ENCODE data around the gene PFN3. TPM values are rescaled to one million over a fixed set of nuclear protein-coding genes. Genes with fewer than 3 reads are reported as not detected.

The PFN3 gene
- polyA plus RNA-seq, 3 donors = not detected

- no peak overlapping the region for H3K27ac ChIP-seq (ENCODE audit: low read depth, low read length)
Observed at GRCh38 chr5:177357146-177357458, 43.4 kb downstream of the PFN3 start.

GRCh38 chr5:177356746-177357145, 43.7 kb downstream of the PFN3 start:
- WGBS, 3 donors = 60 to 72% (median 69%) methylated on average over 3 of the region's 3 CpGs
- no peak overlapping the region for H3K27ac ChIP-seq (ENCODE audit: low read depth, low read length)

More at GRCh38 chr5:177357146-177357458, 43.4 kb downstream of the PFN3 start:
- 70 to 81% (median 74%) methylated on average over 5 of the region's 5 CpGs for WGBS, 3 donors

- WGBS, 3 donors = 4 to 27% (median 20%) methylated on average over 1 of the region's 1 CpG
- H3K27ac ChIP-seq (ENCODE audit: low read depth, low read length) = no peak overlapping the region
Observed at GRCh38 chr5:177355868-177356168, 44.6 kb downstream of the PFN3 start.

- WGBS, 3 donors = 86 to 91% (median 87%) methylated on average over 1 of the region's 1 CpG
- H3K27ac ChIP-seq (ENCODE audit: low read depth, low read length) = no peak overlapping the region
Observed at GRCh38 chr5:177355162-177355867, 45.1 kb downstream of the PFN3 start.

GRCh38 chr5:177354711-177355110, 45.8 kb downstream of the PFN3 start:
- 69 to 75% (median 70%) methylated on average over 3 of the region's 3 CpGs for WGBS, 3 donors
- no peak overlapping the region for H3K27ac ChIP-seq (ENCODE audit: low read depth, low read length)

GRCh38 chr5:177354256-177354655, 46.2 kb downstream of the PFN3 start:
- no peak overlapping the region for H3K27ac ChIP-seq (ENCODE audit: low read depth, low read length)
- WGBS, 3 donors = 88 to 93% (median 89%) methylated on average over 3 of the region's 3 CpGs

GRCh38 chr5:177353093-177353492, 47.4 kb downstream of the PFN3 start:
- no peak overlapping the region for H3K27ac ChIP-seq (ENCODE audit: low read depth, low read length)
- WGBS, 3 donors = 56 to 78% (median 68%) methylated on average over 3 to 5 of the region's 5 CpGs

DNA sequence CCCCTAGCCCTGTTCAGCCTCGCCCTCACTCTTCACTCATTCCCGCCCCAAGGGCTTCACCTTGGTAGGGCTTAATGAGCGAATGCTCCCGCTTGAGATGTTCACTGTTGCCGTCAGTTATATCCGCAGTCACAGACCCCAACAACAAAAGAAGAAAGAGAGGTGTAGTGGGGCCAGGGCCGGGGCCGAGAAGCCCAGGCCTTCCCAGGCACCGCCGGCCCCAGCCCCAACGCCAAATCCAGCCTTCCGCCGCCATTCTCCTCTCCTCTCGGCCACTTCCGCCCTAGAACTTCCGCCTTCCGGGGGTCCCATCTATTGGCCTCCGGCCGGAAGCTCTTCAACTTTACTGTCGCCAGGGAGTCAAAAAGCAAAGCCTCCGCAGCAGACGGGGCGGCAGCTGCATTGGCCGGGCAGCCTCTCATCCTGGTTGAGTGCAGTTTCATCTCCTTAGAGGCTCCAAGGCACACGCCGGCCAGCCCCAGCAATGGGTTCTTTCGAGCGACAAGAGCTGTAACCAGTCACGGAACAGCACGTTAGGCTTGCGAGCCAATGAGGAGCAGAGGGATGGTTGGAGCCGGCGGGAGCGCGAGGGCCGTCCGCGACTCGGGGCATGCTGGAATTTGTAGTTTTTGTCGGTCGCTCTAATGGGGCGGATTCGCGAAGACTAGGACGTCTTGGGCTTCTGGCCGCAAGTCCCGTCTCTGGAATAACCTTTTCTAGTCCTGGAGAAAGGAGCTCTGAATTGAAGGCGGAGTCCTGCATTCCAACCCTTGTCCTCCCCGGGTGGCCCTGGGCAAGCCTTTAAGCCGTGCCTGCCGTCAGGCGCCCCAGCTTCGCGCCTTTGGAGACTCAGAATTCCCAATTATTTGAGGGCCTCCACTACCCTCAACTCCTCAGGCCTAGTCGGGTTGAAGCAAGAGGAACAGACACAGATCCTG, 48.8 kb downstream of the PFN3 start, which contains the start of gene LMAN2:
LMAN2 (minus strand) TSS at position 277 of the 938 bp plus-strand sequence; CDS start at position 256, 21 bp downstream.
- WGBS, 3 donors = 6 to 8% (median 7%) methylated on average over 55 of the region's 55 CpGs

DNA sequence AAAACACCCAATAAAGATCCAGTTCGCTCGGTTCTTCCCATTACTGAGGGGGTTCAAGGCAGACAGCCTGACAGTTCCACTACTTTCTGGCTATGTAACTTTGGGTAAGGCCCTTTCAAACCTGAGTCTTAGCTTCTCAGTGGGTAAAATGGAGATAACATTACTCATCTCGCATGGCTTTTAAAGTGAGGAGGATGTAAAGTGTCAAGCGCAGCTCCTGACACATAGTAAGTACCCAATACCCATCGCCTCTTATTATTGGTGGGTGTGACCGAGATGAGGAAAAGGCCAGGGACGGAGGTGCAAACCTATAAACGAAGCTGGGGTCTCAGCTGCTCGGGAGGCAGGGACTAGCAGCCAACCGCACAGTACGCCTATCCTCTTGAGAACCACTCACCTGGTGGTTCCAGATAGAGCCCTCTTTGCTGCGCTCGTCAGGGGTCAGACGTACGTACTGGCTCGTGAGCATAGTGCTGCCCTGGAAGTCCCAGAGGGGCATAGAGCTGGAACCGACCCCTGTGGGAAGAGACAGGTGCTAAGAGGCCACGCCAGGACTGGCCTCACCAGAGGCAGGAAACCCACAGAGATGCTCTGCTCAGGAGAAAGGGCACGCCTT, 49.6 kb downstream of the PFN3 start:
- H3K27ac ChIP-seq (ENCODE audit: low read depth, low read length) = peak overlapping the region; percentile 96
- 6 to 14% (median 12%) methylated on average over 19 of the region's 19 CpGs for WGBS, 3 donors

More for the DNA sequence above, 48.8 kb downstream of the PFN3 start, which contains the start of gene LMAN2:
- H3K27ac ChIP-seq (ENCODE audit: low read depth, low read length) = peak within 1 kb of the TSS; percentile 96

Other genes starting within 250 kb of the PFN3 start
- 10 to 100 TPM; 33.7 to 70.7 (median 59.7) TPM for gene RAB24, start 96.9 kb downstream of the PFN3 start, polyA plus RNA-seq
- 100 to 1,000 TPM in 2 of 3 donors, 10 to 100 TPM in 1; 94.6 to 215 (median 185) TPM for gene PRELID1, start 96.9 kb downstream of the PFN3 start, polyA plus RNA-seq
- gene MXD3, start 88.8 kb downstream of the PFN3 start, polyA plus RNA-seq = 10 to 100 TPM in 2 of 3 donors, 1 to 10 TPM in 1; 5.4 to 11.1 (median 10.1) TPM
- gene LMAN2, start 49.0 kb downstream of the PFN3 start, polyA plus RNA-seq = 100 to 1,000 TPM; 100 to 227 (median 155) TPM
- gene RGS14, start 42.7 kb downstream of the PFN3 start, polyA plus RNA-seq = 10 to 100 TPM; 10.1 to 17.9 (median 15.9) TPM
- gene SLC34A1, start 16.2 kb downstream of the PFN3 start, polyA plus RNA-seq = not detected
- gene F12, start 8.9 kb upstream of the PFN3 start, polyA plus RNA-seq = 1 to 10 TPM in 1 of 3 donors, under 1 TPM in 1, not detected in 1; 0.42 to 2.0 TPM
- 10 to 100 TPM; 10.8 to 21.5 (median 16.2) TPM for gene GRK6, start 26.0 kb upstream of the PFN3 start, polyA plus RNA-seq
- gene PRR7, start 46.2 kb upstream of the PFN3 start, polyA plus RNA-seq = 1 to 10 TPM in 2 of 3 donors, under 1 TPM in 1; 0.34 to 2.7 (median 1.9) TPM
- 10 to 100 TPM; 10.1 to 85.7 (median 45.1) TPM for gene DBN1, start 73.0 kb upstream of the PFN3 start, polyA plus RNA-seq
- gene PDLIM7, start 96.9 kb upstream of the PFN3 start, polyA plus RNA-seq = 100 to 1,000 TPM in 1 of 3 donors, 10 to 100 TPM in 2; 10.5 to 105 (median 54.0) TPM
- 10 to 100 TPM in 2 of 3 donors, 1 to 10 TPM in 1; 5.2 to 17.7 (median 15.1) TPM for gene DOK3, start 109.2 kb upstream of the PFN3 start, polyA plus RNA-seq
- 10 to 100 TPM; 45.8 to 77.4 (median 77.2) TPM for gene DDX41, start 116.3 kb upstream of the PFN3 start, polyA plus RNA-seq
- 100 to 1,000 TPM in 1 of 3 donors, 10 to 100 TPM in 2; 61.5 to 201 (median 72.5) TPM for gene FAM193B, start 153.9 kb upstream of the PFN3 start, polyA plus RNA-seq
- gene TMED9, start 191.5 kb upstream of the PFN3 start, polyA plus RNA-seq = 100 to 1,000 TPM in 2 of 3 donors, 10 to 100 TPM in 1; 67.5 to 185 (median 118) TPM
- 10 to 100 TPM; 21.6 to 45.4 (median 23.8) TPM for gene B4GALT7, start 199.5 kb upstream of the PFN3 start, polyA plus RNA-seq

All from adipose tissue (tissue), 3 donors.